Muscle of arm (tissue), 12 donors: Measurements from ENCODE around the gene CA12. TPM values are rescaled to one million over a fixed set of nuclear protein-coding genes. Genes with fewer than 3 reads are reported as not detected.
"Not testable (repeated sequence)": the region's sequence is repeated elsewhere in the genome, so short reads cannot be mapped to it uniquely, and the experiment has no call there.

Experiments
- DNase-seq: peaks from one replicate; pipeline ENCODE4 v3.0.0-alpha.2; 2013
- polyA plus RNA-seq, 12 donors: library from polyadenylated mRNA; unstranded; fragments of 120-200 nt; gene quantifications; one replicate each; pipeline ENCODE4 v1.2.1, GENCODE V29; 2013; ENCODE audit not compliant: insufficient read length in 12 of 12

Gene CA12
- polyA plus RNA-seq, 12 donors, result 0.88 to 11.3 (median 1.4) TPM; not detected in 1

GRCh38 chr15:63338170-63338569 is 43.5 kb downstream of the CA12 start:
- DNase-seq, result no peak

DNA sequence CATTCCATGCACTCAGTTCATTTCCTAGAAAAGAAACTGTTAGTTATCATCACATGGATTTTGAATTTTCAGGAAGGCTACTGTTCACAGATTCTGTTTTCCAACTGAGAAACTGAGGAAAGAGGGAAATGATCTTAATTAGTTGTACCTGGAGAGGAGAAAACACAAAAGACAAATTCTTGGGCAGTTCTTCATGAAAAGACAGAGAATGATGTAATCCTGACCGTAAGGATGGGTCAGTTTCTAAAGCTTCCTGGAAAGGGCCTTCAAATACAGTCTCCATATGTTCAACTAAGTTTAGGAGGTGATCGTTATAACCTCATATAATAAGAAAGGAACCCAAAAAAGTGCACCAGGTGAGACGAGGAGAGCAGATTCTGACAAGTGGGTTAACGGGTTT is 44.6 kb downstream of the CA12 start:
- no peak for DNase-seq

DNA sequence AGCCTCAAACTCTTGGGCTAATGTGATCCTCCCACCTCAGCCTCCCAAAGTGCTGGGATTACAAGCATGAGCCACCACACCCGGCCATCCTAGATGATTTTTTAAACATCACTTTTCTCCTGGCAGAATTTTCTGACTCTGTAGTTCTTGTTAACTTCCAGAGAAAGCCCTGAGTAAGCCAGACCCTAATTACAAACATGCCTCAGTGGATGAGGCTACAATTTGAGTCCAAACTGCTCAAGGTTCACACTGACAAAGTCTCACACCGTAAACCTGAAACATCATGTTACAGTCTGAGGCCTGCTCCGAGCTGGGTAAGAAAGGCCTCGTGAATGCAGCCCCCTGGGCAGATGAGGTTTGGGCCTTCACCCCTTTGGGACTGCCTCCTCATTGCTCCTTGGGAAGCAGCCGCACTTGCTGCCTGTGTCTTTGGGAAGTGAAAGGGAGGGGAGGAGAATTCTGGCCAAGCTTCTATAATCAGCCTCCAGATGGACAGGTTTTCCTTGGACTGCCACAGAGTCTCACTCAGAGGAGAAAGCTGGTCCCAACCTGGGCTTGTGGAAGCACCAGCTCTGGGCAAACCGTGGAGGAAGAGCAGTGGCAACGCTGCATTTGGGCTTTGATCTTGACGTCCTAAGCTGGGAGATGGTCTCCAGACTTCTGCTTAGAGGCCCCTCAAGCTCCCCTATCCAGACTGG is 46.0 kb downstream of the CA12 start:
- DNase-seq, result no peak

GRCh38 chr15:63334821-63335220 is 46.8 kb downstream of the CA12 start:
- no peak for DNase-seq

DNA sequence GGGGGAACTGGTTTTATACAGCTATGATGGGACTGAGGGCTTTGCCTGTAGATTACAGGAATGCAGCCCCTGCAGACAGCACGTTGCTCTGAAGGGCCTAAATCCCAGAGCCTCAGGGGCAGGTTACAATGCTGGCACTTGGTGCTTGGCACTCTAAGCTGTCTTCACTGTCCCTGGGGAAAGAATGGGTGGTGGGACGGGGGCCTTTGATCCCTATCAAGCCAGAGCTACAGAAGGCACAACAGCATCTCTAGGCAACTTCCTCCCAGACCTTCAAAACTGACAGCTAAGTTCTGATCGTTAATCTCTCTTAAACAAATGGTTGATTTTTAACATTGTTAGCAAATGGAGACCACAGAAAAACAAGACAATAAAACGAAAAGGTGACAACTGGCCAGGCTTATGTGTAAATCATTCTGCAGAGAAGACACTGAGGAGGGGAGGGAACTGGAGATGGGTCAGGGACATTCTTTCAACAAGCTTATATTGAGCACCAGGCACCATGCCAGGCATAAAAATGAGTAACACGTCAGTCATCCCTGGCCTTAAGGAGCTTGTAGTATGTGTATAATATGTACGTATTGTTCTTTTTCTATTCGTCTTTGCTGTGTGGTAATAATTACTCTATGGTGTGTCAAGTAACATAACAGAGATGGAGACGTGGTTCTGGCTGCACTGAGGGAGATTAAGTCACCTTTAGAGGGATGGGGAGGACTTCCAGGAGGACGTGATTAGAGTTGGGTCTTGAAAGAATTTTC is 49.1 kb downstream of the CA12 start:
- DNase-seq, result no peak

GRCh38 chr15:63331456-63331855 is 50.2 kb downstream of the CA12 start:
- DNase-seq, result no peak

GRCh38 chr15:63330926-63331325 is 50.7 kb downstream of the CA12 start:
- no peak for DNase-seq

DNA sequence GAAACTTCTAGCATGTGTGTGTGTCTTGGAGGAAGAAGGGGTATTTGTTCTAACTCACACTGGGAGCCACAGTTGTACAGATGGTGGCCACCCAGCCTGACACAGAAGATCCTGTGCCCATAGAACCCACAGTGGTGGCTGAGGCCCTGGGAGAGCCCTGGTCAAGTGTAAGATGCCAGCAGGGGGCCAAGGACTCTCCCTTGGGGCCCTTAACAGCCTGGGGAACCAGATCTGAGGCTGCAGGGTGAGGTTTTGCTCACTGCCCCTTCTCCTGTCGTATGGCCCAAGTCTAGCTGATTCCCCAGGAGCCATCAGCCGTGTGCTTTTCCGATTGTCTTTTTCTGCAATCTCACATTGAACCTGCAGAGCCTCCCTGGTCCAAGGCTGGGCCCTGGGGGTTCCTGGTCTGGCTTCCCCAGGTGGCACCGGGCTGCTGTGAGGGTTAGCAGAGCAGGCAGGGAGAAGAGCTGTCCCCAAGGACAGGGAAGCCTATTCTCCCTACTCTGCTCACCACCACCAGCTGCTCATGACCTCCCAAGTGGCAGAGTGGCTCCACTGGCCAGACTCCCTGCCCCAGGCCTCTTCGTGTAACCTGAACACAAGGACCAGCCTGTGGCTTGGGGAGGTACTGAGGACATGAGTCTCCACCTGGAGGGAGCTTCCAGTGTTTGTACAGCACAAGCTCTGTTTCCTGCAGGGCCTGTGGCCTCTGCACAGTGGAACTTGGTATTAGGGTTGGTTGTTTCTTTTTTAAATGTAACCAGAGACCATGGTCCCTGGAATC is 51.9 kb downstream of the CA12 start:
- no peak for DNase-seq

GRCh38 chr15:63327648-63328421 is 53.8 kb downstream of the CA12 start:
- no peak for DNase-seq

DNA sequence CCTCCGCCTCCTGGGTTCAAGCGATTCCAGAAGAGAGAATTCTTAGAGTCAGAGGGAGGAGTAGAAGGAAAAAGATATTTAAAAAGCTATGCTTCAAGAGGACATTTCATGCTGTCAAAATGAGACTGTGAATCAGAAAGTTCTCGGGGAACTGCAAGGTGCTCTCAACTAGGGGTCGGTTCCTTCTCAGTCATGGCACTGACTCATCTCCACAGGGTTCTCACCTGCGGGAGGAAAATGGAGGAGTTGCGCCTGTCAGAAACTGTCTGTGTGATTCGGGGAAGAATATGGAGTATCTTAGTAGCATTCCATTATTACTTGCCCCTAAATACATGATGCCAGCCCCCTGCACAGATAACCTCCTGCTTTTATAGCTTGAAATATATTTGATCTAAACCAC is 56.9 kb downstream of the CA12 start:
- no peak for DNase-seq

GRCh38 chr15:63323798-63324563 is 57.7 kb downstream of the CA12 start:
- no peak for DNase-seq

DNA sequence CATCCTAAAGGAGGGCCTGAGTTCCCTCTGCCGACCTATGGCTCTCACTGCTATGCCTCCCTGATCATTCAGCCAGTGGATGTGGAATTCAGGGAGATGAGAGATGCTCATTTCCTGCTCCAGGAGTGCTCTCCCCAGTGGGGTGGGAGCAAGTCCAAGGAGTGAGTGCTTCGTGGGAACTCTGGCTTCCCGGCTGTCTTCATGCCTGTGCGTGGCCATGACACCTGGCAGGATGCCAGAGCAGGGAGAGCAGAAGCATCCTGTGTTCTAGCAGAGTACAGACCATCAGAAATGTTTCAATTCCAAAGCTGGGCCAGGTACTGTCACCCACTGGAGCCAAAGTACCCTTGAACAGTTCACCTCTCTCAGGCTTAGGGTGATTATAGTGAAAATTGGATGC is 59.1 kb downstream of the CA12 start:
- DNase-seq, result no peak

DNA sequence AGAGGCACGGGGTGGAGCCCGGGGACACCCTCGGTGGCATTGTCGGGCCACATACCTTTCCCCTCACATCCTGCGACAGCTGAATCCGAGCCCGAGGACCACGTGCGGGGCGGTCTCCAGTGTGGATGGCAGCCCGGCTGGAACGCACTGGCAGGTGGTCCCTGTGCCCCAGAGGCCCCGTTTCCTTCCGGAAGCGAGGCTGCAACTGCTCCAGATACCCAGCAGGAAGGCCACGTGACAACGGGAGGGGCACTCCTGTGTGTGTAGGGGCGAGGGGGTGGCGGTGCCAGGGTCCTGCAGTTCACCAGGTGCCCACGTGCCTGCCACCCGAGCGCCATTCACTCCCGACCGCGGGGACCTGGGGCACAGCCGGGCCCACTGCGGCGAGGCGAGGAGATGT is 60.2 kb downstream of the CA12 start:
- no peak for DNase-seq

GRCh38 chr15:63320981-63321380 is 60.7 kb downstream of the CA12 start:
- not testable (repeated sequence) for DNase-seq

GRCh38 chr15:63320446-63320845 is 61.2 kb downstream of the CA12 start:
- not testable (repeated sequence) for DNase-seq

- no peak for DNase-seq
Measured at GRCh38 chr15:63319065-63319464, 62.6 kb downstream of the CA12 start.

GRCh38 chr15:63318344-63318743 is 63.3 kb downstream of the CA12 start:
- DNase-seq, result no peak

GRCh38 chr15:63314409-63314808 is 67.2 kb downstream of the CA12 start:
- DNase-seq, result no peak

DNA sequence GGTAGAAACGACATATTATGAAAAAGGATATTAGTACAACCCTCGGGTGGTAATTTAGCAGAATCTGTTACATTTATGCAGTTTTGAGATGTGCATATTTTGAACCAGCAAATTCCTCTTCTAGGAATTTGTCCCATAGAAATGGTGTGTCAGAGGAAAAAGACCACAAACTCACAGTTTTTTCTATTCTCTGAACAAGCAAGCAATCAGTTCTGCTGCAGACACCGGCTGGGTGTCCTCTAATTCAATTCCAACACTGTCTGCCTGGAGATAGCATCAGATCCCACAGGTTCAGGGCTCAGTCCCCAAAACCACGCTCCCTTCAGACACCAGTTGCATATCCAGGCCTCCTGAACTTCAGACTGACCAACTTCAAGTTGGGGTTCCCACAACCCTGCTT is 67.8 kb downstream of the CA12 start:
- no peak for DNase-seq

- no peak for DNase-seq
Measured at GRCh38 chr15:63312286-63312685, 69.4 kb downstream of the CA12 start.

- no peak for DNase-seq
Measured at GRCh38 chr15:63310646-63311045, 71.0 kb downstream of the CA12 start.
